Stimulated activated CD8-positive, alpha-beta memory T cell treated with anti-CD3 and anti-CD28 coated beads, Interleukin-15, amount 100 ng/mL, for 24 hours (primary cell): ENCODE results near the gene IPO11.
"Not testable (repeated sequence)": the region's sequence is repeated elsewhere in the genome, so short reads cannot be mapped to it uniquely, and the experiment has no call there.

Experiments used
- DNase-seq: peaks from one replicate; pipeline ENCODE4 v3.0.0-alpha.2; 2020; ENCODE audit warnings: low read depth

Gene IPO11

GRCh38 chr5:62514510-62515119 lies 102.1 kb downstream of the IPO11 start:
- no peak for DNase-seq

- DNase-seq: not testable (repeated sequence)
These were observed 108.2 kb downstream of the IPO11 start for GRCh38 chr5:62520812-62521211.

DNA sequence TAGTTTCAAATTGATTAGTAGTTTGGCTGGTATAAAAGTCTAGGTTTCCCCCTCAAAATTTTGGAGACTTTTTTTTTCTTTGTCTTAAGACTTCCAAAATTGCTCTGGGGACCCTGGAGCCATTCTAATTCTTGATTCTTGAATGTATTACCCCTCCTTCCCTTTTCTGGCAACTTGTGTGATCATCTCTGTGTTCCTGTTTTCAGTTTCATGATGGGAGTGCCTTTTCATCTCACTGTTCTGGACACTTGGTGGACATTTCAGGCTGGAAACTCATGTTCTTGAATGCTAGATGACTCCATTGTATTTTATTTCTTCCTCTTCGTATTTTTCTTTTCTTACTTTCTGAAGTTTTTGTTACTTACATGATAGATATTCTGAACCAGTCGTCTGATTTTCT lies 108.8 kb downstream of the IPO11 start:
- DNase-seq: no peak

- DNase-seq: no peak
These were observed 110.2 kb downstream of the IPO11 start for GRCh38 chr5:62522811-62523210.

GRCh38 chr5:62533597-62533996 lies 121.0 kb downstream of the IPO11 start:
- DNase-seq: no peak

DNA sequence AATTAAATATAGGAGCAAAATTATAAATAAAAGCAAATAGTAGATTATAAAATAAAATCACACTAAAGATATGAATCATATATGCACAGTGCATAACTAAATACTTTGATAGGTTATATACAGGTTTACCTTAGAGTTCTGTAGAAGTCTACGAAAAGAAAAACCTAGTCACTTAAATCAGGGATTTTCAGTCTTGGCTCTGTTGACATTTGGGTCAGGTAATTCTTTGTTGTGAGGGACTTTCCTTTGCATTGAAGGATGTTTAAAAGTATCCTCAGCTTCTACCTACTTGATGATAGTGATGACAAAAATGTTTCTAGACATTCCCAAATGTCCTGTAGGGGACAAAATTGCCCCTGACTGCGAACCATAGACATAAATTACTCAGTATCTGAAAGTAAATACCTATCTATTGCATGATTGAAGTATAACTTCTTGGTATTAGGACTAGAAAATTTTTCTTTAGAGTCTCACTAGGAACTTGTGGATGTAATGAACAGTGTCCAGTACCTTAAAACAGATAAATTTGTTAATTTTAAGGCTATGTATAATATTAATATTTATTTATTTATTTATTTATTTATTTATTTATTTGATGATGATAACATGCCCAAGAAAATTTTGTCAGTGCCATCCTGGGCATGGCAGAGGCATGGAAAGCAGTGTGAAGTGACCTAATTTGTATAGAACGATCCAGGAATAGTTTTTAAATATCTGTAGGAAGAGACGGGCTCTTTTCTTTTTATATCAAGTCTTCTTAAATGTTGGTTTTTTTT lies 122.1 kb downstream of the IPO11 start:
- DNase-seq: no peak

GRCh38 chr5:62536232-62536631 lies 123.7 kb downstream of the IPO11 start:
- DNase-seq: no peak

GRCh38 chr5:62536783-62537182 lies 124.2 kb downstream of the IPO11 start:
- DNase-seq: no peak

DNA sequence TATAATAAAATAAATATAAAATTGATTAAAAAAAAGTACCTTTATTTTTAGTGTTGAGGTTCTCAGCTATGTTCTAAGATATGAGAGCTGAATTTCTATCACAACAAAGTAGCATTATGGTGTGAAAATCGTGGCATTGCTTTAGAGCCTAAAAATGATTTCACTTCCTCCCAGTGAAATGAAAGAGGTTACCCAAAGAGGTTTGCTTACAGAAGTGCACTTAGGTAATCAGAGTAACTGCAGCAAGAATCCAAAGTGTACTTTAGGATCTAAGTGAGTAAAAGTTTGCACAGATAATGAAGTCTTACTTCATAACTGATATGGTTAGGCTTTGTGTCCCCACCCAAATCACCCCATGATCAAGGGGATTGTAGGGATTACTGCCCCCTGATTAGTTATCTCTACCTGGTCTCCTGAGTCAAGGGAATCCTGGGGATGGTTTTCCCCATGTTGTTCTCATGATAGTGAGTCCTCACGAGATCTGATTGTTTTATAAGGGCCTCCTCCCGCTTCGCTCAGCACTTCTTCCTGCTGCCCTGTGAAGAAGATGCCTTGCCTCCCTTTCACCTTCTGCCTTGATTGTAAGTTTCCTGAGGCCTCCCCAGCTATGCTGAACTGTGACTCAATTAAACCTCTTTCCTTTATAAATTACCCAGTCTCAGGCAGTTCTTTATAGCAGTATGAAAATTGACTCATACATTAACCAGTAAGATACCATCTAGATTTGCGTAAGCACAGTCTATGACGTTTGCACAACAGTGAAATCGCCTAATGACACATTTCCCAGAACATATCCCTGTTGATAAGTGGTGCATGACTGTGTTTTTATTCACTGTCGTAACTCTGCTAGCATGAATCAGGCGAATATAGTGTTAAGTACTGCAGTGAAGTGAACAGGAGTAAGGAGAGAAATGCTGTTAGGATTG lies 125.7 kb downstream of the IPO11 start:
- no peak for DNase-seq

DNA sequence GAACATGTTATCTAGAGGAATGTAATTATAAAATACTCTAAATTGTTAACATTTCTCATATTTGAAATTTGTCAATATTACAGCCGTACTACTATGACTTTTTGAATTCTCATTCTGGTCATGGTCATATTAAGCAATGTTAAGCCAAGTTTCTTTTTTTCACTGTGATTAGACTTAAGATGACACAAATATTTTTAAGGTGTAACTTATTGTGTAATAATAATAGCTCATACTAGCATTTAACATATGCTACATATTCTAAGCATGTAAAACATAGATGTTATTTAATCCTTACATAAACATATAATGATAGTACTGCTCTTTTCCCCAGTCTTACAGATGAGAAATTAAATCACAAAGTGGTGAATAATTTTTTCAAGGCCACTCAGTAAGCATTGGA lies 130.2 kb downstream of the IPO11 start:
- DNase-seq: no peak

GRCh38 chr5:62547945-62548630 lies 135.5 kb downstream of the IPO11 start:
- no peak for DNase-seq

- DNase-seq: no peak
These were observed 137.5 kb downstream of the IPO11 start for GRCh38 chr5:62550103-62550502.

GRCh38 chr5:62555930-62556329 lies 143.4 kb downstream of the IPO11 start:
- no peak for DNase-seq

DNA sequence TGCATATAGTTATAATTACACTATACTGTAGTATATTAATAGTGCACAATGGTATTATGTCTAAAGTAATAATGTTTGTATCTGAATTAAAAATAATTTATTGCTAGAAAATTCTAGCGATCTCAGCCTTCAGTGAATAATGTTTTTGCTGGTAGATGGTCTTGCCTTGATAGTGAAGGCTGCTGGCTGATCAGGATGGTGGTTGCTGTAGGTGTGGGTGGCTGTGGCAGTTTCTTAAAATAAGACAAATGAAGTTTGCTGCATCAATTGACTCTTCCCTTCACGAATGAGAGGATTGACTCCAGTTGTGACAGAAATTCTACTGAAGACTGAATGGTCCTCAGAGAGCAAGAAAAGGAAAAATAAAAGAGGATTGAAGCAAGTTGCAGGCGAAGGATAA lies 146.4 kb downstream of the IPO11 start:
- DNase-seq: no peak

DNA sequence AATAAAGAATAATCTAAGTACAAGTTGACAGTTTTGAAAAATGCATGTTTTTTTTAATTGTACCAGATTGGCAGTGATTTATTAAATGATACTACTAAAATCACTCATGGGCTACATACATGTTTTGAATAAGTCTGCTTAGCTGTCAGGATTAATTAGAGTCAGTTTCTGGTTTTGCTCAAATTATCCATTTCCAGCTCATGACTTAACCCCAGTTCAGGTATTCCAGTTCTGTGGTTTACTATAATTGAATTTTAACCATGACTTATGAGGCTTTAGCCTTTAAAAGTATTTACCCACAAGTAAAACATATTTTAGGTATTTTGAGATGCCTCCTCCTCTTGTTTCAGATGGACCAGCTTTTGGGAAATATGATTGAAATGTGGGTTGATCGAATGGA lies 148.2 kb downstream of the IPO11 start:
- DNase-seq: no peak

- DNase-seq: no peak
These were observed 149.3 kb downstream of the IPO11 start for GRCh38 chr5:62561896-62562295.

GRCh38 chr5:62562867-62563266 lies 150.3 kb downstream of the IPO11 start:
- no peak for DNase-seq

DNA sequence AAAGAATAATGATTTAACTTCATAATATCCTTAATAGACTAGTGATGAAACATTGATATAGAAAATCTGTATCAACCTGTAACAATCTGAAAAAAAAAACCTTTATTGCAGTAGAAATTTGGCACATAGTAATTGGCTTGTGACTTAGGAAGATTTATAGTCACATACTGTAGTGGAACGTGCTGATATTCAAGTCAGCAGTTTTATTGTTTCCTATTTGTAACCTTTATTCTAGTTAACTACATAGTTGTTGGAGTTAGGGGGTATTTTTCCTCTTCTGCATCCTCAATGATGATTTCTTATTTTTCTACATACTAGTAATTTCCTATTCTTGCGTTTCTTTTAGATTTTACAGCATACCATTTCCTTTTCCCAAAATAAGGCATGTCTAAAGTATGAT lies 151.5 kb downstream of the IPO11 start:
- DNase-seq: no peak

DNA sequence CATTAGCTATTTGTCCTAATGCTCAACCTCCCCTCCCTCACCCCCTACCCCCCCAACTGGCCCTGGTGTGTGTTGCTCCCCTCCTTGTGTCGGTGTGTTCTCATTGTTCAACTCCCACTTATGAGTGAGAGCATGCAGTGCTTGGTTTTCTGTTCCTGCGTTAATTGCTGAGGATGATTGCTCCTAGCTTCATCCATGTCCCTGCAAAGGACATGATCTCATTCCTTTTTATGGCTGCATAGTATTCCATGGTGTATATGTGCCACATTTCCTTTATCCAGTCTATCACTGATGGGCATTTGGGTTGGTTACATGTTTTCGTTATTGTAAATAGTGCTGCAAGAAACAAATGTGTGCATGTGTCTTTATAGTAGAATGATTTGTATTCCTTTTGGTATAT lies 153.2 kb downstream of the IPO11 start:
- not testable (repeated sequence) for DNase-seq

- DNase-seq: no peak
These were observed 155.6 kb downstream of the IPO11 start for GRCh38 chr5:62568143-62568542.

DNA sequence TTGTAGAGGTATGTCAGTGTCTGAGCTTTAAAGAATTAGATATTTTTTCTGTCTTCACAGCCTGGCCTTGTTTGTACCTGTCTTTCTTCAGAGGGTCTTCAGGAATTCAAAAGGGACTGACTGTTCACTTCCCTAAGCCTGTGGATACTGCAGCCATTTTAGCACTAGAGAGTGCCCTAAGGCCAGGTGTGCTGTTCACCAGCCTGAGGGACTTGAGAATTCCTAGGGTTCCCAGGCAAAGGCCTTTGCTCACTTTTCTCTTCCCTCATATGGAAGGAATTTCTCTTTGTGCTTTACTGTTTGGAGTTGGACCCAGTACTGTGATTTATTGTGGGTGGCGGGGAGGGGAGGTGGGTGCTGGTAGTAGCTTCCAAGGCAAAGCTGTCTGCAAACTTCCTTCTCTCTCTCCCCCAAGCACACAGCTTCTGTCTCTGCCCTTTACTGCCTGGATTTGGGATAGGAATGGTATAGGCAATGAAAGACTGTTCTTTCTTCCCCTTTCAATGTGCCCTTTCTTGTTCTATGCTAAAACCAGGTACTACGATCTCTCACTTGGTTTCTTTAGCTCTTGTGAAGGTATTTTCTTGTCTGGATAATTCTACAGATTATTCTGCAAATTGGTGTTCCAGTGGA lies 156.4 kb downstream of the IPO11 start:
- no peak for DNase-seq

DNA sequence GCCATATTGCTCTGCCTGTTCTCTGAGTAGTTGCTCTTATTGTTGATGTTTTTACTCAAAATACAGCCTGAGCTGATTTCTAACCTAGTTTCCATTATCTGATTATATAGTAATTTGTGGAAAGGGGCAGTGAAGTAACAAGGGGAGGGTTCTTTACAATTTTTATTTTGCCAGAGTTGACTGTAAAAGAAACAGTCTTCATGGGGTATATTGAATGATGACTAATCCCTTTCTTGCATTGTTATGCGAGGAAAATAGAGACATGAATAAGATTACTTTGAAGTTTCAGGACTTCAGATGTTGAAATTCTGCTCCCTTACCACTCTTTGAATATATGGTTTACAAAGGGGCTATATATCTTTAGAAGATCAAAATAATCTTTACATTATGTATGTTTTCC lies 156.9 kb downstream of the IPO11 start:
- DNase-seq: no peak
